ENCODE results near the gene KRTAP5-2.
A peak's percentile ranks its signal among the peaks of the same experiment; 100 is the strongest.

Gene KRTAP5-2

DNA sequence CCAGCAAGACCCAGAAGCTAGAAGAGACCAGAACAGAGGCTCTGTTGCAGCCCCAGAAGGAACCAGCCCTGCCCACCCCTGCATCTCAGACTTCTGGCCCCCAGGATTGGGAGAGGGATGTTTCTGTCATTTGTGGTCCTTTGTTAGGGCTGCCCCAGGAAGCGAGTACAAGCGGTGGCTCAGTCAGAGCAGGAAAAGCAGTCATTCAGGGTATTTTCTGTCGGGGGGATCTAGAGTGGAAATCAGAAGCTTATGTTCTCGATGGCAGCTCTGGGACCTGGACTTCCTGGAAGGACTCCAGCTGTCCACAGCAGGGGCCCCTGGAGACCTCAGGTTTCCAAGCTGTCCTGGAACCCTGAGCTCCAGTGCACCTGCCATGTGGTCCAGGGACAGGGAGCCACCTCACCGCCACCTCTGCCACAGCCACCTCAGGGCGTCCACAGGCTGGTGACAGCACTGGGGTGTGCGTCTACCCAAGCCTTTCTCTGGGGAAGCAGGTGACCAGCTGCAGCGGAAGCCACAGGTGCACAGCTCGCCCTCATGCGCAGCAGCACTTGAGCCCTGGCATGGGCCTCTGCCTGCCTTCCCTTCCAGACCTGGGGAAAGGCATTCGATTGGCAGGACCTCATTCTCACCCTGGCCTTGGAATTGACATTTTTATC lies 34.1 kb upstream of the KRTAP5-2 start:
- TF ChIP-seq GATA2 (IDR thresholded peaks at IDR 0.05; ENCODE audit: low read depth, low read length) = no peak
- no peak for TF ChIP-seq GATA3 (IDR thresholded peaks at IDR 0.05; ENCODE audit: low read depth, low read length)

DNA sequence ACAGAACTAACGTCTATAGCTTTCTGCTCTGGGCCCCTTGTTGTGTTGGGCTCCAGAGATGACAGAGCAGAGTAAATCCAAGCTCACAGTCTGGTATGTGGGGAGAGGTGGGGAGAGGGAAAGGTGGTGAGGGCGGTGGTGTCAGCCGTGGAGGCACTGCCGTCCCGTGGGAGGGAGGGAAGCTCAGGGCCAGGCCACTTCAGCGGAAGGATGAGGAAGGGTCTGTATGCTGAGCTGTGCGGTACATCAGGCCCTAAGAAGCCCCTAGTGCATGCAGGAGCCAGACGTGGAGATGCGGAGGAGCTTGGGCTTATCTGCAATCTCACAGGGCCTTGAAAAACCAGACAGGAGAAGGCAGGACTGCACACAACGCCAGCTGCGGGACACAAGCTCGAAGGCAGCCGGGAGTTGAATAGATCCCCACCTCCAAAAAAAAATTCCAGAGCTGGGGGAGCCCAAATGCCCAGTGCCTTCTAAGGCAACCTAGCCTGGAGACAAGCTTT lies 33.0 kb upstream of the KRTAP5-2 start:
- TF ChIP-seq GATA3 (IDR thresholded peaks at IDR 0.05; ENCODE audit: low read depth, low read length) (no peak), GATA2 (IDR thresholded peaks at IDR 0.05; ENCODE audit: low read depth, low read length) (peak; percentile 57)

DNA sequence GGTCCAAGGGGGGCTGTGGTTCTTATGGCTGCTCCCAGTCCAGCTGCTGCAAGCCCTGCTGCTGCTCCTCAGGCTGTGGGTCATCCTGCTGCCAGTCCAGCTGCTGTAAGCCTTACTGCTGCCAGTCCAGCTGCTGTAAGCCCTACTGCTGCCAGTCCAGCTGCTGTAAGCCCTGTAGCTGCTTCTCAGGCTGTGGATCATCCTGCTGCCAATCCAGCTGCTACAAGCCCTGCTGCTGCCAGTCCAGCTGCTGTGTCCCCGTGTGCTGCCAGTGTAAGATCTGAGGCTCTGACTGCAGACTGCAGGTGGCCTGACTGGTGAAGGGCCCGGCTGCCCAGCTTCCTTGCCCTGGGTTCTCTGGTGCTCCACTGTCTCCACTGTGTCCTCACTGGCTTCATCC lies 32.2 kb upstream of the KRTAP5-2 start:
- TF ChIP-seq GATA3 (IDR thresholded peaks at IDR 0.05; ENCODE audit: low read depth, low read length) (no peak), GATA2 (IDR thresholded peaks at IDR 0.05; ENCODE audit: low read depth, low read length) (no peak)

DNA sequence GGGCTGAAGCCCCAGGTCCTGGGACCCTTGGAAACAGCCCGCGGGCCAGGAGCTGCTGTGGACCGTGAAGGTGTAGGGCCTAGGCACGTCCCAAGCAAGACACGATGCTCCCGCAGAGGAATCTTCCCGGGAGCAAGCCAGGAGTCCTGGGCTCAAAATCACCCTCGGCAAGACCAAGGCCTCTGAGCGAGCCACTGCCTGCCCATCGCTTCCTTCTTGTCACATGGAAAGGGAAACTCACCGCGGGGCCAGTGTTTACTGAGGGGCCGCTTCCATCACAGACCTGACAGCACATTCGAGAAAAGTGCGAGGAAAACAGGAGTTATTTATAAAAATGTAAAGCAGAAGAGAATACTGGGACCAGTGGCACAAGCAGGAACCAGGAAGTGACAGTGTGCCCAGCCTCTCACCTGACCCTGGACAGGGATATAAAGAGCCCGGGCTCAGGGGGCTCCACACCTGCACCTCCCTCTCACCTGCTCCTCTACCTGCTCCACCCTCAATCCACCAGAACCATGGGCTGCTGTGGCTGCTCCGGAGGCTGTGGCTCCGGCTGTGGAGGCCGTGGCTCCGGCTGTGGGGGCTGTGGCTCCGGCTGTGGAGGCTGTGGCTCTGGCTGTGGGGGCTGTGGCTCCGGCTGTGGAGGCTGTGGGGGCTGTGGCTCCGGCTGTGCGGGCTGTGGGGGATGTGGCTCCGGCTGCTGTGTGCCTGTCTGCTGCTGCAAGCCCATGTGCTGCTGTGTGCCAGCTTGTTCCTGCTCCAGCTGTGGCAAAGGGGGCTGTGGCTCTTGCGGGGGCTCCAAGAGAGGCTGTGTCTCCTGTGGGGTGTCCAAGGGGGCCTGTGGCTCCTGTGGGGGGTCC lies 31.5 kb upstream of the KRTAP5-2 start, which contains the start of gene KRTAP5-5:
Gene KRTAP5-5 (plus strand): TSS at position 450 of the 860 bp plus-strand sequence. CDS start 66 bp downstream, at position 516.
- TF ChIP-seq GATA2 (IDR thresholded peaks at IDR 0.05; ENCODE audit: low read depth, low read length) (no peak), GATA3 (IDR thresholded peaks at IDR 0.05; ENCODE audit: low read depth, low read length) (no peak)

DNA sequence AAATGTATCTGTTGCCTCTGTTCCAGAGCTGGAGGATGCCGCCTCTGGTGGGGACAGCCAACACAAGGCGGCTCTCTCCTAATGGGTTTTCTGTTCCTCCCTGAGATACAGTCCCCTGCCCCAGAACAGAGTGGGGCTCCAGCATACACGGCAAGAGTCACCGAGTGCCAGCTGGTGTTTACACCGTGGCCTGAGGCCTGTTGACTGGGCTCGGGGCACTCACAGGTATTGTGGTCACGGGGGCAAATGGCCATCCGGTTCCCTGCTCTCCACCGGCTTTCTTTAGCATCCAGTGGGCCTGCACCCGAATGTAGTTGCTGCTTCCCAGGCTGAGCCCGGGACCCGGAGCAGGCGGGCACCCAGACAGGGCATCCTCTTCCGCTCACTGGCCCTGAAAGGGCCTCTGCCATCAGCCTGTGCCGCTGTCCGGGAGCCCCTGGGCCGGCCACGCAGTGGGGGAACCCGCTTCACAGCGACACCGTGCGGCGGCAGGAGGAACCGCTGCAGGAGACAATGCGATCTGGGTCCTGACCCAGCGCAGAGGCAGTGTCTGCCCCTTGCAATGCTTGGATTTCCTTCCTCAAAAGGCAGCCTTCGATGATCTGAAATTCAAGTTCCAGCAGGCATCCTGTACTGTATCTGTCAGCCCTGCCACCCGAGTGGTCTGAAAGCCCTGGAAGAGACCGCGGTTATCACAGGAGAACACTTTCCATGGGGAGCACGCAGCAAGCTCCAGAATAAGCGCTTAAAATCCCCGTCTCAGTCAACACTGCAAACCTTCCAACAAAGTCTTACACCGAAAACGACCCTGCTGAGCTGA lies 30.6 kb upstream of the KRTAP5-2 start:
- TF ChIP-seq GATA3 (IDR thresholded peaks at IDR 0.05; ENCODE audit: low read depth, low read length) (no peak), GATA2 (IDR thresholded peaks at IDR 0.05; ENCODE audit: low read depth, low read length) (no peak)

DNA sequence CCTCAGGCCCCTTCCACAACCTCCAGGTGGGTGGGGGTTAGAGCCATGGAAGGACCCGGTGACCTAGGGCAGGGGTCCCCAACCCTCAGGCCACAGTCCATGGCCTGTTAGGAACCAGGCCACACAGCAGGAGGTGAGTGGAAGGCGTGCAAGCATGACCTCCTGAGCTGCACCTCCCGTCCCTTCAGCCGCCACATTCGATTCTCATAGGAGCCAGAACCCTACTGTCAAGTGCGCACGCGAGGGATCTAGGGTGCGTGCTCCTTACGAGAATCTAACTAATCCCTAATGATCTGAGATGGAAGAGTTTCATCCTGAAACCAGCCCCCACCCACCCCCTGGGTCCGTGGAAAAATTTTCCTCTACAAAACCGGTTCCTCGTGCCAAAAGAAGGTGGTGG lies 27.4 kb upstream of the KRTAP5-2 start:
- no peak for TF ChIP-seq GATA2 (IDR thresholded peaks at IDR 0.05; ENCODE audit: low read depth, low read length)
- no peak for TF ChIP-seq GATA3 (IDR thresholded peaks at IDR 0.05; ENCODE audit: low read depth, low read length)

DNA sequence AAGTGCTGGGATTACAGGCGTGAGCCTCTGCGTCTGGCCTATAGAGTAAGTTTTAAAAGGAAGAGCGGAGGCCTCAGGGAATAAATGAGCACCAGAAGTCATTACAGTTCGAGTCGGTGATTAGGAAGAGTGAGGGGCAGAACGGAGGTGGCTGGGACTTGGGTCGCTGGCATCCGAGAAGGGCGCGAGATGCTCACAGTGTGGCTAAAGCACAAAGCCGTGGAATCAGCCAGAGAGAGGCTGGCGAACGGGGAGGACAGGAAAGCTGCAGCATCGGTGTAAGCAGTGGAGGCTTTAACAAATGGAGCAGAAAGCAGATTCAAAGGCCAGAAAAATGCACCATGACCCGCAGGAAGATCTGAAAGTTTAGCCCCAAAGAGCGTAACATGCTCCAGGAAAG lies 26.5 kb upstream of the KRTAP5-2 start:
- TF ChIP-seq GATA2 (IDR thresholded peaks at IDR 0.05; ENCODE audit: low read depth, low read length) = no peak
- no peak for TF ChIP-seq GATA3 (IDR thresholded peaks at IDR 0.05; ENCODE audit: low read depth, low read length)

DNA sequence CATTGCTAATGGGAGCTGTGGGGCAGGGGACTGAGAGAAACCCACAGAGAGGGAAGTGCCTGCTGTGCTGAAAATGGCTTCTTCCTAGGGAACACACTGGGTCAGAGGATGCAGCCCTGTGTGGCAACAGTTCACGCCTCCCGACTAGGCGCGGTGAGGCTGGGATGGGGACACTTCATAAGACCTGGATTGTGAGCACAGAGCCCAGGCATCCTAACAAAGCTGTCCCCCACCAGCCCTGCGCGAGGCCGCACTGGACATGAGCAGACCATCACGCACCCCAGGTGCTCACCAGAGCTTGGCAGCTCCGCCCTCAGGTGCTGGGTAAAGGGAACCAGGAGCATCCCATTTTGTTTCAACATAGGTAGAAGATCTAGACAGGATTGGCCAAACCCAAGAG lies 25.6 kb upstream of the KRTAP5-2 start:
- no peak for TF ChIP-seq GATA2 (IDR thresholded peaks at IDR 0.05; ENCODE audit: low read depth, low read length)
- no peak for TF ChIP-seq GATA3 (IDR thresholded peaks at IDR 0.05; ENCODE audit: low read depth, low read length)

DNA sequence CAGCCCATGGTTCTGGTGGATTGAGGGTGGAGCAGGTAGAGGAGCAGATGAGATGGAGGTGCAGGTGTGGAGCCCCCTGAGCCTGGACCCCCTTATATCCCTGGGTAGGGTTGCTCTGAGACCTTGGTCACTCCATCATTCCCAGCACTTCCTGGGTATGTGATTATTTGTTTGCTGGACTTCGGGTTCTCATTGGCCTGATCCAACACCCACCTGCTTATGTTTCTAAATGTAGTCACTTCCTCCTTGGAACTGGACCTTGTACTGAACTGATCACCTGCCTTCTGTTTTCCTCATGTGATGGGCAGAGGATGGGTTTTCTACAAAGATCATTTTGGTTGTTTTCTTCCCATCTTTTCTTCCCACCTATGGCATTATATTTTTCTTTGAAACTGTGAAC lies 24.0 kb upstream of the KRTAP5-2 start, which contains the start of gene KRTAP5-4:
Gene KRTAP5-4 (minus strand): TSS at position 53 of the 400 bp plus-strand sequence. CDS start 45 bp downstream, at position 8.
- TF ChIP-seq GATA2 (IDR thresholded peaks at IDR 0.05; ENCODE audit: low read depth, low read length) (no peak), GATA3 (IDR thresholded peaks at IDR 0.05; ENCODE audit: low read depth, low read length) (no peak)

DNA sequence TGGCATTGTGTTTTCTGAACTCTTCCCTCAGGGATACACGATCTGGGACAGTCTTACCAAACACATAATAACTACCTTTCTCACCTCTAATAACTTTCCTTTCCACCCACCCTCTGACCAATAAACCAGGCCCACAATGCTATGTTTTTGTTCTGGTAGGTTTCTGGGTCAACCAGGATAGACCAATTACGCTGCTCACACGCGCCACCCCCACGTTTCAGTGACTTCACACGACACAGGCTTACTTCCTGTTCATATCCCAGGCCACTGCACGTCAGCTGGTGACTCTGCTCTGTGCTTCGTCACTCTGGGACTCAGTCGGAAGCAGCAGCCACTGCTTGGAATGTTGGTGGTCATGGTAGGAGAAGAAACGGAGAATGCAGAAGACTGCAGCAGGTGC lies 21.4 kb upstream of the KRTAP5-2 start:
- TF ChIP-seq GATA3 (IDR thresholded peaks at IDR 0.05; ENCODE audit: low read depth, low read length) = no peak

DNA sequence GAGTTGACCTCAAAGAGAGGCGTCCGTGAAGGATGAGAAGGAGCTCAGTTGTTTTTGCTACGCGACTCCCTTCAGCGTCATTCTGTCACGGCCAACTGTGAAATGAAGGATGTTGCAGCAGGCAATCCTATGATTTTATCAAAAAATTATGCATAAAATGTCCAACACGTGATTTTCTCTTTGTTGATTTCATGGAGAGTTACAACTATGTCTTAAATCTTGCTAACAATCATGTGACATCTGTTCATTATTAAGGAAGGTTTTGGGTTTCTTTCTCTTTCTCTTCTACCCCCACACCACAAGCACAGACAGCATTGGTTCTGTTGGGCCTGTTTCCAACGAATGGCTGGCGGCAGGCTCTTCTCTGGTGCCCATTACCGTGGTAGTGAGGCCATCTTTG lies 20.1 kb upstream of the KRTAP5-2 start:
- TF ChIP-seq GATA3 (IDR thresholded peaks at IDR 0.05; ENCODE audit: low read depth, low read length) = no peak

DNA sequence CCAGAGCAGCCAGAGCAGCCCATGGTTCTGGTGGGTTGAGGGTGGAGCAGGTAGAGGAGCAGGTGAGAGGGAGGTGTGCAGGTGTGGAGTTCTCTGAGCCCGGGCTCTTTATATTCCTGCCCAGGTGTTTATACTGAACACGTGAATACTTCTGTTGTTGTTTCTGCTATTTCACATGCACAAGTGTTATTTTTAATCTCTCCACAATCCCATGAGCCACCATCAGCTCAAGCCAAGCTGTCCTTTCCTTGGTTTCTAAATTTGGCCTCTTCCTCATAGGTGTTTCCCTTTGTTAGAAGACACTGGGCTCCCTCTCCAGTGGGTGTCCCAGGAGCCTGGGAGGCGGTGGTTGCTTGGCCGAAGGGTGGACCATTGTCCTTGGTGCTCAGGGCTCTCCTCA lies 10.3 kb upstream of the KRTAP5-2 start, which contains the start of gene KRTAP5-3:
Gene KRTAP5-3 (minus strand): TSS at position 101 of the 400 bp plus-strand sequence. CDS start 78 bp downstream, at position 23.
- TF ChIP-seq GATA3 (IDR thresholded peaks at IDR 0.05; ENCODE audit: low read depth, low read length) = no peak
- TF ChIP-seq GATA2 (IDR thresholded peaks at IDR 0.05; ENCODE audit: low read depth, low read length) = no peak

DNA sequence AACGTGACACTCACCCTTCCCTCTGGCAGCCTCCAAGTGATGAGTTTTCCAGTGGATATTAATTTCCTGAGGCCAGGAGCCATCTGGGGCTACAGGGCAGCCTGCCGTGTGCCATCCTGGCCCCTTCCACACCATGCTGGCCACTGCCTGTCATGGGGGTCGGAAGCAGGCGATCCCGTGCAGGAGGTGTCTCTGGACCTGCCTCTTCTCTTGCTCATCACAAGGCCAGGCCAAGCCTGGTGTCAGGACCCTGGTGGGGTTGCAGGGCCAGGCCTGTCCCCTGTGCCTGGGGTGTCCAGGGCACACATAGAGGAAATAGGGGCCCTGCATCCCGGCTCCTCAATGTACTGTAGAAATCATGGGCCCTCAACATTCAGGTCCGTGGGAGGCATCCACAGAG lies 6.6 kb upstream of the KRTAP5-2 start:
- TF ChIP-seq GATA2 (IDR thresholded peaks at IDR 0.05; ENCODE audit: low read depth, low read length) (no peak), GATA3 (IDR thresholded peaks at IDR 0.05; ENCODE audit: low read depth, low read length) (no peak)

DNA sequence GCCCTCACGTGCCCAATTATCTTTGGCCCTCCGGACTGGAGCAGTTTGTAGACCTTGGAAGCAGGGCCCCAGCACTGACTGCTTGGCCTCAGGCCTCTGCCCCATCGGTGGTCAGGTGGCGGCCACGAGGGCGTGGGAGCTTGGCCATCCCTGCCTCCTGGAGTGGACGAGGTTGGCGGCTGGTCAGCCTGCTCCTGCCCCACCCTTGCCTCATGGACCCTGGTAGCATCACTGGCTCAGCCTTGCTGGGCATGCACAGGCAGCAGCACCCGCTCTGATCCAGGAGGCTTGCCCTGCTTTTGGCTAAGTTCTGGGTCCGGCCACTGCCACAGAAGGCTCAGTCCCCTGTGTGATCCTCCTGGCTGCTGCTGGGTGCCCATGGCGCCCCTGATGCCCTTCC lies 6.1 kb upstream of the KRTAP5-2 start:
- TF ChIP-seq GATA2 (IDR thresholded peaks at IDR 0.05; ENCODE audit: low read depth, low read length) (no peak), GATA3 (IDR thresholded peaks at IDR 0.05; ENCODE audit: low read depth, low read length) (no peak)

Measured in SH-SY5Y (cell line).